Measurements from ENCODE around the gene CFB. TPM values are rescaled to one million over a fixed set of nuclear protein-coding genes. Genes with fewer than 3 reads are reported as not detected.

The CFB gene
- total RNA-seq, 1 experiment from 2014 or later, result 1.4 TPM

GRCh38 chr6:31915756-31916155 is 30.1 kb upstream of the CFB start:
- Mint-ChIP-seq H3K4me1 (no peaks in the 10 kb centered on the region), H3K36me3 (no peaks in the 10 kb centered on the region), H3K4me3 (no peak overlapping the region), H3K27ac (no peak overlapping the region), H3K9me3 (peaks cover 5% of the 10 kb centered on the region; the same call in 1 of the 2 replicates), H3K27me3 (ENCODE audit: low read depth) (no peaks in the 10 kb centered on the region; the same call in 1 of the 2 replicates)
- POLR2A ChIA-PET, result no interaction called here
- CTCF ChIA-PET, result interaction anchor here (2.2 kb wide), 1 partner anchor 9 kb away, joined by 5 read pairs; no protein-coding TSS in a partner anchor
- TF ChIP-seq NR1H2 (CRISPR knock-in tag; IDR thresholded peaks at IDR 0.05) (no peak), ESRRA (CRISPR knock-in tag; IDR thresholded peaks at IDR 0.05; ENCODE audit: borderline replicate concordance) (no peak), HMGXB4 (CRISPR knock-in tag; IDR thresholded peaks at IDR 0.05) (no peak), TCF7 (CRISPR knock-in tag; IDR thresholded peaks at IDR 0.05; ENCODE audit: low read depth) (no peak), E2F5 (CRISPR knock-in tag; IDR thresholded peaks at IDR 0.05) (no peak), MAX (CRISPR knock-in tag; IDR thresholded peaks at IDR 0.05) (no peak), CREB1 (CRISPR knock-in tag; IDR thresholded peaks at IDR 0.05) (no peak)
- DNase-seq (ENCODE audit: low spot score), result no peak
- no peak for ATAC-seq

GRCh38 chr6:31918069-31918720 is 27.7 kb upstream of the CFB start:
- no peaks in the 10 kb centered on the region; the same call in 1 of the 2 replicates for H3K27me3 Mint-ChIP-seq (ENCODE audit: low read depth)
- ChIA-PET CTCF (interaction anchor here (0.9 to 2.3 kb wide), 3 partner anchors 16 to 127 kb away, joined by 3 to 12 read pairs (median 3); no protein-coding TSS in a partner anchor), POLR2A (interaction anchor here (0.7 kb wide), 1 partner anchor 103 kb away, joined by 3 read pairs; the partner anchor contains the start of genes HSPA1A and HSPA1L)
- ATAC-seq, result no peak
- no peaks in the 10 kb centered on the region for H3K36me3 Mint-ChIP-seq
- H3K27ac Mint-ChIP-seq, result no peak overlapping the region
- H3K9me3 Mint-ChIP-seq, result peaks cover 5% of the 10 kb centered on the region; the same call in 1 of the 2 replicates
- H3K4me1 Mint-ChIP-seq, result no peaks in the 10 kb centered on the region
- DNase-seq (ENCODE audit: low spot score), result no peak
- H3K4me3 Mint-ChIP-seq, result no peak overlapping the region
- TF ChIP-seq GABPB1 (CRISPR knock-in tag; IDR thresholded peaks at IDR 0.05), result no peak
- TF ChIP-seq ZNF138 (CRISPR knock-in tag; conservative IDR thresholded peaks at IDR 0.05), result no peak
- no peak for TF ChIP-seq HMGXB4 (CRISPR knock-in tag; IDR thresholded peaks at IDR 0.05)
- TF ChIP-seq ZNF512 (CRISPR knock-in tag; IDR thresholded peaks at IDR 0.05; ENCODE audit: borderline replicate concordance), result no peak
- TF ChIP-seq ATF1 (CRISPR knock-in tag; IDR thresholded peaks at IDR 0.05), result no peak
- no peak for TF ChIP-seq MLX (CRISPR knock-in tag; IDR thresholded peaks at IDR 0.05)
- TF ChIP-seq IRF1 (CRISPR knock-in tag; IDR thresholded peaks at IDR 0.05), result no peak
- no peak for TF ChIP-seq HMGA2 (CRISPR knock-in tag; IDR thresholded peaks at IDR 0.05)
- TF ChIP-seq USF2 (CRISPR knock-in tag; IDR thresholded peaks at IDR 0.05), result no peak
- TF ChIP-seq ZSCAN18 (CRISPR knock-in tag; IDR thresholded peaks at IDR 0.05), result no peak
- TF ChIP-seq ARID4B (CRISPR knock-in tag; IDR thresholded peaks at IDR 0.05; ENCODE audit: borderline replicate concordance), result no peak
- TF ChIP-seq MYBL2 (CRISPR knock-in tag; IDR thresholded peaks at IDR 0.05), result no peak
